Muscle layer of colon (tissue), 2 donors: Measurements from ENCODE around the gene TSPOAP1.
A peak's percentile ranks its signal among the peaks of the same experiment; 100 is the strongest.

Experiments used
- H3K27ac ChIP-seq: one replicate; pipeline ENCODE4 v1.7.0; 2013; ENCODE audit warnings: low read depth, mild to moderate bottlenecking, low read length, moderate library complexity
- H3K27me3 ChIP-seq, 2 donors: one replicate each; pipeline ENCODE4 v1.7.0; 2013; ENCODE audit warnings: low read length in 2 of 2, mild to moderate bottlenecking in 2 of 2; ENCODE audit not compliant: insufficient read depth in 2 of 2, control insufficient read depth in 1 of 2
- H3K36me3 ChIP-seq: one replicate; pipeline ENCODE4 v1.7.0; 2013; ENCODE audit warnings: mild to moderate bottlenecking, low read length; ENCODE audit not compliant: insufficient read depth
- H3K4me1 ChIP-seq: one replicate; pipeline ENCODE4 v1.7.0; 2013; ENCODE audit warnings: mild to moderate bottlenecking, low read length; ENCODE audit not compliant: insufficient read depth
- H3K4me3 ChIP-seq, 2 donors: one replicate each; pipeline ENCODE4 v1.7.0; 2013; ENCODE audit warnings: low read length in 2 of 2, low read depth in 1 of 2, mild to moderate bottlenecking in 1 of 2, moderate library complexity in 1 of 2
- H3K9ac ChIP-seq: one replicate; pipeline ENCODE4 v1.7.0; 2013; ENCODE audit warnings: low read length
- H3K9me3 ChIP-seq: one replicate; pipeline ENCODE4 v1.7.0; 2013; ENCODE audit warnings: mild to moderate bottlenecking, low read length
- donor health status: abdominal sarcoma.
- donor health status: Adenocarcinoma of cecum.

Gene TSPOAP1

GRCh38 chr17:58330997-58331814, 2.6 kb upstream of the TSPOAP1 start:
- H3K4me3 ChIP-seq, result peak overlapping the region in 1 of 2 donors; percentile 27
- peak overlapping the region; percentile 51 for H3K27ac ChIP-seq
- no peak overlapping the region for H3K9ac ChIP-seq
- peaks cover 6% of the 10 kb centered on the region for H3K4me1 ChIP-seq
- H3K9me3 ChIP-seq, result no peaks in the 10 kb centered on the region
- H3K27me3 ChIP-seq, result no peaks in the 10 kb centered on the region
- H3K36me3 ChIP-seq, result no peaks in the 10 kb centered on the region

GRCh38 chr17:58330538-58330996, 2.0 kb upstream of the TSPOAP1 start:
- Histone ChIP-seq H3K36me3 (no peaks in the 10 kb centered on the region), H3K4me3 (no peak overlapping the region), H3K4me1 (peaks cover 2% of the 10 kb centered on the region), H3K9ac (no peak overlapping the region), H3K27ac (no peak overlapping the region), H3K27me3 (no peaks in the 10 kb centered on the region), H3K9me3 (no peaks in the 10 kb centered on the region)

- H3K9me3 ChIP-seq, result no peaks in the 10 kb centered on the region
- no peaks in the 10 kb centered on the region for H3K36me3 ChIP-seq
- no peak overlapping the region for H3K9ac ChIP-seq
- no peaks in the 10 kb centered on the region for H3K27me3 ChIP-seq
- peaks cover 5% of the 10 kb centered on the region for H3K4me1 ChIP-seq
- H3K27ac ChIP-seq, result no peak overlapping the region
- H3K4me3 ChIP-seq, result no peak overlapping the region
These were observed 1.4 kb upstream of the TSPOAP1 start for GRCh38 chr17:58329810-58330537.

DNA sequence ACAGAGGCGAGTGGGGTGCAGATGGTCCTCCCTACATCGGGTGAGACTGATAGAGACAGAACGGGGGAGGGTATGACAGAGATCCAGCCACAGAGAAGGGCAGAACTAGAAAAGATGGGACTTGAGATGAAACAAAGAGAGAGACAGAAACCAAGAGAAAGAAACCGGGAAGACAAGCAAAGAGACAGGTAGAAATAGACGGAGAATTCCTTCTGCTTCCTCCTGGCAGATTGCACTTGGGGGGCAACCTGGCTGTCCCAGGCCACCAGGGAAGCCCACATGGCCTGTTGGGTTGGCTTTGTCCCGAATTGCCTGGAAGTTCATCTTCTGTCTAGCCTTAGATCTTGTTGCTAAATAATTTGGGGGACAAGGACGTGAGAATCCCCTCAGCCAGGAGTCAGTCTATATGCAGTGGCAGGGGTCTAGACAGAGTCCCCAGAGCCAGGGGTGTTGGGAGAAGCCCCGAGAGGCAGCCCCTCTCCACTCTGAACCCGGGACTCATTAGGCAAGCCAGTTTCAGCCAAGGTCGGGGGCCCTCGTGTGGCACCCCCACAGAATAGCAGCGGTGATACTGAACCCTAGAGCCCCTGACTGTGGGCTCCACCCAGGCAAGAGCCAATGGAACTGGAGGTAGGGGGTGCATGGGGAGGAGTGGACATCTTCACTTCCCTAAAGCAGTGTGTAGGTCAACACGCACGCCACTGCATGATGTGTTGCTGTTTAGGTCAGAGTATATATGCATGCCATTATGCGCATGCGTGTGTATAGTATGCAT, 627 bp upstream of the TSPOAP1 start:
- Histone ChIP-seq H3K27ac (no peak overlapping the region), H3K9me3 (no peaks in the 10 kb centered on the region), H3K4me3 (no peak overlapping the region), H3K9ac (no peak overlapping the region), H3K27me3 (no peaks in the 10 kb centered on the region), H3K4me1 (peaks cover 7% of the 10 kb centered on the region), H3K36me3 (no peaks in the 10 kb centered on the region)

DNA sequence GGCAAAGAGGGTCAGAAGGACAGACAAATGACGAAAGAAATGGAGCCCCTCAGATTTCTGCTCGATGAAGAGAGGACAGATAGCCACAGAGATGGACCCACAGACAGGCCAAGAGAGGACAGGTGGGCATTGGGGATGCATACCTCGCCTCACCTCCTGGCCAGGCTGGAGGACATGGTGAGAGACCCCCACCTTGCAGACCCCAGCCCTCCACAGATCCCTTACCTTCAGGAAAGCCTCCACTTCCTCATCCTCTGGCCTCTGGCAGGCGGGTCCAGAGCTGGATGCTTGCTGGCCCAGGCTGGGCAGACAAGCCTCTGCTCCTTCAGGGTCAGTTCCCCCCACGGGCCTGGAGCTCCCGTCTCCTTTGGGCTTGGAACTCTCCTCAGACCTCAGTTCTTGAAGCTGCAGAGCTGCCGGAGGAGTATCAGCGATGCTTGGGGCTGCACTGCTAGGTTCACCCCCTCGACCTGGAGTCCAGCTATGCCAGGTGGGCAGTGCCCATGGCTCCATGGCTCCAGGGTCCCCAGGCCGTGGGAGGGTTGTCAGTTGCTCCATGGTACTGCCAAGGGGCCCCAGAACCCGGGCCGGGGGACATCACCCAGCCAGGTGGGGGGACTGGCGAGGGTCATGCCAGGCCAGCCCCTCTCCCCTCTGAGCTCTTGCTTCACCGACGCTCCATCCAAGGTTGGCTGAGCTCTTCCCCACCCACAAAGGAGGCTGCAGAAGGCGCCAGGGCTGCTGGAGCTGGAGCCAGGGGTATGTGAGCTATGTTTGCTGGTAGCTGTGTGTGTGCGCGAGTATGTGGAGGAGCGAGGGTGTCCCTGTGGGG, 1.0 kb downstream of the TSPOAP1 start:
- no peak overlapping the region for H3K9ac ChIP-seq
- H3K9me3 ChIP-seq, result no peaks in the 10 kb centered on the region
- H3K27me3 ChIP-seq, result no peaks in the 10 kb centered on the region
- no peaks in the 10 kb centered on the region for H3K36me3 ChIP-seq
- H3K4me1 ChIP-seq, result peaks cover 15% of the 10 kb centered on the region
- no peak overlapping the region for H3K4me3 ChIP-seq
- H3K27ac ChIP-seq, result no peak overlapping the region

GRCh38 chr17:58326609-58327362, 1.8 kb downstream of the TSPOAP1 start:
- Histone ChIP-seq H3K27me3 (no peaks in the 10 kb centered on the region), H3K36me3 (no peaks in the 10 kb centered on the region), H3K9ac (no peak overlapping the region), H3K9me3 (no peaks in the 10 kb centered on the region), H3K27ac (no peak overlapping the region), H3K4me3 (no peak overlapping the region), H3K4me1 (peaks cover 15% of the 10 kb centered on the region)

- no peak overlapping the region for H3K27ac ChIP-seq
- no peaks in the 10 kb centered on the region for H3K27me3 ChIP-seq
- H3K9ac ChIP-seq, result no peak overlapping the region
- H3K9me3 ChIP-seq, result no peaks in the 10 kb centered on the region
- H3K4me3 ChIP-seq, result no peak overlapping the region
- peaks cover 15% of the 10 kb centered on the region for H3K4me1 ChIP-seq
- peaks cover under 1% of the 10 kb centered on the region for H3K36me3 ChIP-seq
These were observed 2.6 kb downstream of the TSPOAP1 start for GRCh38 chr17:58325976-58326468.

GRCh38 chr17:58325289-58325726, 3.3 kb downstream of the TSPOAP1 start:
- H3K9ac ChIP-seq, result peak overlapping the region; percentile 39
- peaks cover 3% of the 10 kb centered on the region for H3K36me3 ChIP-seq
- H3K4me3 ChIP-seq, result peak overlapping the region; percentile 74 to 84
- no peaks in the 10 kb centered on the region for H3K9me3 ChIP-seq
- H3K4me1 ChIP-seq, result peaks cover 15% of the 10 kb centered on the region
- H3K27ac ChIP-seq, result no peak overlapping the region
- no peaks in the 10 kb centered on the region for H3K27me3 ChIP-seq

GRCh38 chr17:58324409-58325288, 3.9 kb downstream of the TSPOAP1 start:
- H3K4me1 ChIP-seq, result peaks cover 15% of the 10 kb centered on the region
- H3K27me3 ChIP-seq, result no peaks in the 10 kb centered on the region
- no peaks in the 10 kb centered on the region for H3K9me3 ChIP-seq
- peak overlapping the region; percentile 78 for H3K27ac ChIP-seq
- H3K36me3 ChIP-seq, result peaks cover 3% of the 10 kb centered on the region
- H3K9ac ChIP-seq, result peak overlapping the region; percentile 50
- peak overlapping the region; percentile 74 to 84 for H3K4me3 ChIP-seq
